ENCODE measurements around the gene FUCA2. TPM values are rescaled to one million over a fixed set of nuclear protein-coding genes. Genes with fewer than 3 reads are reported as not detected.

The FUCA2 gene
- total RNA-seq, 1 donor from 2014 or later, result 71.0 TPM

- no peaks in the 10 kb centered on the region for H3K27me3 ChIP-seq (ENCODE audit: control insufficient read depth, insufficient read depth, low read length)
- TF ChIP-seq CTCF (IDR thresholded peaks at IDR 0.05; ENCODE audit: insufficient read depth, low read length, poor library complexity, severe bottlenecking), result no peak
- H3K36me3 ChIP-seq (ENCODE audit: control insufficient read depth, insufficient read depth, low read length), result no peaks in the 10 kb centered on the region
- DNase-seq (ENCODE audit: low read depth), result no peak
- no peak overlapping the region for H3K4me3 ChIP-seq (ENCODE audit: low read depth, low read length)
Observed at GRCh38 chr6:143545165-143545564, 33.6 kb upstream of the FUCA2 start.

GRCh38 chr6:143544011-143544696 lies 32.6 kb upstream of the FUCA2 start:
- TF ChIP-seq CTCF (IDR thresholded peaks at IDR 0.05; ENCODE audit: insufficient read depth, low read length, poor library complexity, severe bottlenecking), result no peak
- no peak overlapping the region for H3K4me3 ChIP-seq (ENCODE audit: low read depth, low read length)
- no peaks in the 10 kb centered on the region for H3K27me3 ChIP-seq (ENCODE audit: control insufficient read depth, insufficient read depth, low read length)
- H3K36me3 ChIP-seq (ENCODE audit: control insufficient read depth, insufficient read depth, low read length), result no peaks in the 10 kb centered on the region
- DNase-seq (ENCODE audit: low read depth), result no peak

- TF ChIP-seq CTCF (IDR thresholded peaks at IDR 0.05; ENCODE audit: insufficient read depth, low read length, poor library complexity, severe bottlenecking), result no peak
- H3K4me3 ChIP-seq (ENCODE audit: low read depth, low read length), result no peak overlapping the region
- no peak for DNase-seq (ENCODE audit: low read depth)
- no peaks in the 10 kb centered on the region for H3K27me3 ChIP-seq (ENCODE audit: control insufficient read depth, insufficient read depth, low read length)
- no peaks in the 10 kb centered on the region for H3K36me3 ChIP-seq (ENCODE audit: control insufficient read depth, insufficient read depth, low read length)
Observed at GRCh38 chr6:143543435-143543834, 31.9 kb upstream of the FUCA2 start.

- no peaks in the 10 kb centered on the region for H3K36me3 ChIP-seq (ENCODE audit: control insufficient read depth, insufficient read depth, low read length)
- H3K27me3 ChIP-seq (ENCODE audit: control insufficient read depth, insufficient read depth, low read length), result no peaks in the 10 kb centered on the region
- no peak overlapping the region for H3K4me3 ChIP-seq (ENCODE audit: low read depth, low read length)
- DNase-seq (ENCODE audit: low read depth), result no peak
- TF ChIP-seq CTCF (IDR thresholded peaks at IDR 0.05; ENCODE audit: insufficient read depth, low read length, poor library complexity, severe bottlenecking), result no peak
Observed at GRCh38 chr6:143542888-143543287, 31.4 kb upstream of the FUCA2 start.

- H3K36me3 ChIP-seq (ENCODE audit: control insufficient read depth, insufficient read depth, low read length), result no peaks in the 10 kb centered on the region
- no peak overlapping the region for H3K4me3 ChIP-seq (ENCODE audit: low read depth, low read length)
- no peak for DNase-seq (ENCODE audit: low read depth)
- no peak for TF ChIP-seq CTCF (IDR thresholded peaks at IDR 0.05; ENCODE audit: insufficient read depth, low read length, poor library complexity, severe bottlenecking)
- H3K27me3 ChIP-seq (ENCODE audit: control insufficient read depth, insufficient read depth, low read length), result no peaks in the 10 kb centered on the region
Observed at GRCh38 chr6:143540192-143540591, 28.7 kb upstream of the FUCA2 start.

- DNase-seq (ENCODE audit: low read depth), result no peak
Observed at GRCh38 chr6:143539734-143540133, 28.2 kb upstream of the FUCA2 start.

More at GRCh38 chr6:143539734-143540133, 28.2 kb upstream of the FUCA2 start:
- Histone ChIP-seq H3K27me3 (ENCODE audit: control insufficient read depth, insufficient read depth, low read length) (no peaks in the 10 kb centered on the region), H3K36me3 (ENCODE audit: control insufficient read depth, insufficient read depth, low read length) (no peaks in the 10 kb centered on the region), H3K4me3 (ENCODE audit: low read depth, low read length) (no peak overlapping the region)
- TF ChIP-seq CTCF (IDR thresholded peaks at IDR 0.05; ENCODE audit: insufficient read depth, low read length, poor library complexity, severe bottlenecking), result no peak

All from kidney epithelial cell (primary cell).